Left ventricle myocardium inferior (tissue), 1 donor: ENCODE results near the gene ANKFN1. TPM values are rescaled to one million over a fixed set of nuclear protein-coding genes. Genes with fewer than 3 reads are reported as not detected.

ENCODE experiments used
- DNase-seq: peaks from one replicate; pipeline ENCODE4 v3.0.0-alpha.2; 2020
- H3K27ac ChIP-seq: fragments of 200-600 bp; replicated peaks from 2 replicates; pipeline ENCODE4 v1.8.0; 2021
- H3K27me3 ChIP-seq: fragments of 200-600 bp; 2 replicates; pipeline ENCODE4 v1.8.0; 2021; ENCODE audit warnings: low read depth
- H3K36me3 ChIP-seq: fragments of 200-600 bp; 2 replicates; pipeline ENCODE4 v1.8.0; 2021
- H3K4me1 ChIP-seq: fragments of 200-600 bp; 2 replicates; pipeline ENCODE4 v1.8.0; 2021
- H3K4me3 ChIP-seq: fragments of 200-600 bp; 2 replicates; pipeline ENCODE4 v1.8.0; 2021; ENCODE audit warnings: mild to moderate bottlenecking, moderate library complexity
- H3K9me3 ChIP-seq: fragments of 200-600 bp; replicated peaks from 2 replicates; pipeline ENCODE4 v1.8.0; 2021
- intact Hi-C: fragments of 100-400 bp; cut with micrococcal nuclease; formaldehyde crosslinking; loops from one replicate; pipeline ENCODE4 v1.11.0; 2022
- total RNA-seq: library from RNA; stranded (reverse); fragmentation: NEBNext Ultra II Directional; extraction: Animal tissue kit (Norgen Biotek cat#: 25700); gene quantifications from one replicate; pipeline ENCODE4 v1.2.1, GENCODE V29; 2021
- TF ChIP-seq, protein P1 (sequence below): fragments of 200-600 bp; IDR thresholded peaks from 2 replicates; pipeline ENCODE4 v1.8.0; 2021; ENCODE audit warnings: antibody characterized with exemption, mild to moderate bottlenecking, borderline replicate concordance
- donor health status: DM: no; HTN: yes; CAD: no; lungs with severe emphysema.

ANKFN1 gene
- total RNA-seq, 1 donor from 2014 or later = not detected

DNA sequence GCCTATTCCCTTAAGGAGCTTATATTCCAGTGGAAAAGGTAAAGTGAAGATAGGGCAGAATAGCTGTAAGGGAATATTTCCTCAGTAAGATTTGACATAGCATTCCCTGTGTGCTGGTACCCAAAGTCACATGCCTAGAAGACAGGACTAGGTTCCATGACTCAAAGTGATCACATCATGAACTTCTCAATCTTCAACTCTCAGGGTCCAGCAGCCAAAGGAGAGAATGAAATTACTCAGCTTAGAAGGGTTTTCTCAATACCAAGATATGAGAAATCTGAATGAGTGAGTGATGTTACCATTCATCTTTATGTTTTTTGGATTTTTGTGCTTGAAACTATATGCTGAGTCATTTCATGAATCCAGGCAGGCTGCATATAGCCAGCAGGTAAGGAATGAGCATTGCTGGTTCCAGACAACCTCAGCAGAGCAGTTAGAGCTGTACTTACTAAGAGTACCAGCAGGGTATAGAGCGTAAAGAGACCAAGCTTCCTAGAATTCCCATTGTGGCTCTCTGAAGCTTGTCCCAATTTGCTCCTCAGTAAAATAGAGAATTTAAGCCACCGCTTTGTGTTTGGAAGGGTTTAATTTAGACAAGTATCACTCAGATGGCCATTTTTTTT, 91.1 kb downstream of the ANKFN1 start:
- H3K4me3 ChIP-seq = no peak overlapping the region
- TF ChIP-seq, protein P1, sequence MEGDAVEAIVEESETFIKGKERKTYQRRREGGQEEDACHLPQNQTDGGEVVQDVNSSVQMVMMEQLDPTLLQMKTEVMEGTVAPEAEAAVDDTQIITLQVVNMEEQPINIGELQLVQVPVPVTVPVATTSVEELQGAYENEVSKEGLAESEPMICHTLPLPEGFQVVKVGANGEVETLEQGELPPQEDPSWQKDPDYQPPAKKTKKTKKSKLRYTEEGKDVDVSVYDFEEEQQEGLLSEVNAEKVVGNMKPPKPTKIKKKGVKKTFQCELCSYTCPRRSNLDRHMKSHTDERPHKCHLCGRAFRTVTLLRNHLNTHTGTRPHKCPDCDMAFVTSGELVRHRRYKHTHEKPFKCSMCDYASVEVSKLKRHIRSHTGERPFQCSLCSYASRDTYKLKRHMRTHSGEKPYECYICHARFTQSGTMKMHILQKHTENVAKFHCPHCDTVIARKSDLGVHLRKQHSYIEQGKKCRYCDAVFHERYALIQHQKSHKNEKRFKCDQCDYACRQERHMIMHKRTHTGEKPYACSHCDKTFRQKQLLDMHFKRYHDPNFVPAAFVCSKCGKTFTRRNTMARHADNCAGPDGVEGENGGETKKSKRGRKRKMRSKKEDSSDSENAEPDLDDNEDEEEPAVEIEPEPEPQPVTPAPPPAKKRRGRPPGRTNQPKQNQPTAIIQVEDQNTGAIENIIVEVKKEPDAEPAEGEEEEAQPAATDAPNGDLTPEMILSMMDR = no peak

GRCh38 chr17:56247816-56248215, 94.5 kb downstream of the ANKFN1 start:
- DNase-seq = no peak
- intact Hi-C loops = no loop called here
- H3K9me3 ChIP-seq = no peaks in the 10 kb centered on the region
- no peaks in the 10 kb centered on the region for H3K27me3 ChIP-seq
- TF ChIP-seq, protein P1 = no peak
- H3K4me1 ChIP-seq = no peaks in the 10 kb centered on the region
- no peak overlapping the region for H3K4me3 ChIP-seq
- H3K27ac ChIP-seq = no peak overlapping the region
- H3K36me3 ChIP-seq = no peaks in the 10 kb centered on the region

More for the DNA sequence above, 91.1 kb downstream of the ANKFN1 start:
- no peaks in the 10 kb centered on the region for H3K9me3 ChIP-seq
- no peaks in the 10 kb centered on the region for H3K36me3 ChIP-seq
- intact Hi-C loops = no loop called here
- no peaks in the 10 kb centered on the region for H3K4me1 ChIP-seq
- no peak for DNase-seq
- H3K27ac ChIP-seq = no peak overlapping the region
- H3K27me3 ChIP-seq = no peaks in the 10 kb centered on the region

GRCh38 chr17:56257075-56257474, 103.8 kb downstream of the ANKFN1 start:
- TF ChIP-seq, protein P1 = no peak
- Histone ChIP-seq H3K36me3 (no peaks in the 10 kb centered on the region), H3K27ac (no peak overlapping the region), H3K4me1 (no peaks in the 10 kb centered on the region), H3K4me3 (no peak overlapping the region), H3K27me3 (no peaks in the 10 kb centered on the region), H3K9me3 (no peaks in the 10 kb centered on the region)
- DNase-seq = no peak
- intact Hi-C loops = no loop called here

GRCh38 chr17:56260376-56261002, 107.2 kb downstream of the ANKFN1 start:
- Histone ChIP-seq H3K27ac (no peak overlapping the region), H3K36me3 (no peaks in the 10 kb centered on the region), H3K4me1 (no peaks in the 10 kb centered on the region), H3K9me3 (no peaks in the 10 kb centered on the region), H3K4me3 (no peak overlapping the region), H3K27me3 (peaks cover 5% of the 10 kb centered on the region)
- TF ChIP-seq, protein P1 = no peak
- intact Hi-C loops = no loop called here
- DNase-seq = no peak

GRCh38 chr17:56262803-56263202, 109.5 kb downstream of the ANKFN1 start:
- H3K27me3 ChIP-seq = peaks cover 5% of the 10 kb centered on the region
- no peaks in the 10 kb centered on the region for H3K36me3 ChIP-seq
- H3K4me1 ChIP-seq = no peaks in the 10 kb centered on the region
- intact Hi-C loops = no loop called here
- TF ChIP-seq, protein P1 = no peak
- no peak overlapping the region for H3K4me3 ChIP-seq
- no peak overlapping the region for H3K27ac ChIP-seq
- DNase-seq = no peak
- H3K9me3 ChIP-seq = no peaks in the 10 kb centered on the region
